ENCODE measurements around the gene ZBED1.
"Not testable (repeated sequence)": the region's sequence is repeated elsewhere in the genome, so short reads cannot be mapped to it uniquely, and the experiment has no call there.

The ZBED1 gene

DNA sequence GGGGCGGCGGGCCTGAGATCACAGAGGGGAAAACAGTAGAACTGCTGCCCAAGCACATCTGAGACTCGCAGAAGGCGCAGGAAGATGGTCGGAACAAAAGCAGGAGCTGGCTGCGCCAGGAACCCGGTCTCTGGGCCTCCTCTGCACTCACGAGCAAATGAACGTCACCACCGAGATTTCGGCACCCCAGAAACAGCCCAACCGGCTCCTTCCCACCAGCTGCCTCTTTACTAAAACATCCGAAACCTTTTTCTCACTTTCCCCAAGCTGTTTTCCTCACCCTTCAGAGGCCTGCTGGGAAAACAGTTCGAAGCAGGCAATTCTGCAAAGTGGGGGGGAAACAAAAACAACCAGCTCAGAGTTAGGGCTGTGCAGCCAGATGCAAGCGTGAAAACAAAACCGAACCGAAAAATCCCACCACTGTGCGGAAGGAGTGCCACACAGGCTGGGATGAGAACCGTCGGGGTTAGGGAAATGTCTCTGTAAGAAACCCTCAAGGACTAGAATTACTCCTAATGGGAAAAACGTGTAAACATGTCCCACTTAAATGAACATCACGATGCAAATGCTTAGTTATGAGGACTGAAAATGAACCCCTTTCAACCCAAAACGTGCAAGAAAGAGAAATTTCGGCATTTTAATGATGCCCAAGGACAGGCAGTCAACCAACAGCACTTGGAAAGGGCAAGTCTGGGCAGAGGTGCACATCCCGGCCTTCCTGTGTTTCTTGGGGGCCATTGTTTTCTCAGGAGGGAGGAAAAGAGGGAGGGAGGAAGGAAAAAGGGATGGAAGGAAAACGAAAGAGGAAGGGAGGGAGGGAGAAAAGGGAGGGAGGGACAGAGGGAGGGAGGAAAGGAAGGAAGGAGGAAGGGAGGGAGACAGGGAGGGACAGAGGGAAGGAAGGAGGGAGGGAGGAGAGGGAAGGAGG lies 15.8 kb downstream of the ZBED1 start:
- Histone ChIP-seq H3K4me1 (ENCODE audit: control insufficient read depth, insufficient read depth, low read length) (no peaks in the 10 kb centered on the region), H3K4me3 (ENCODE audit: low read length) (no peak overlapping the region), H3K27me3 (ENCODE audit: control insufficient read depth, insufficient read depth, low read length) (no peaks in the 10 kb centered on the region), H3K36me3 (ENCODE audit: control insufficient read depth, insufficient read depth, low read length) (peaks cover 20% of the 10 kb centered on the region), H3K27ac (ENCODE audit: low read length) (no peak overlapping the region), H3K9me3 (ENCODE audit: control insufficient read depth, insufficient read depth, low read length) (no peaks in the 10 kb centered on the region)
- DNase-seq (ENCODE audit: low read depth, low spot score) = no peak
- WGBS (ENCODE audit: insufficient coverage, insufficient read length) = no CpG with 5 or more reads among the region's 26 CpGs

DNA sequence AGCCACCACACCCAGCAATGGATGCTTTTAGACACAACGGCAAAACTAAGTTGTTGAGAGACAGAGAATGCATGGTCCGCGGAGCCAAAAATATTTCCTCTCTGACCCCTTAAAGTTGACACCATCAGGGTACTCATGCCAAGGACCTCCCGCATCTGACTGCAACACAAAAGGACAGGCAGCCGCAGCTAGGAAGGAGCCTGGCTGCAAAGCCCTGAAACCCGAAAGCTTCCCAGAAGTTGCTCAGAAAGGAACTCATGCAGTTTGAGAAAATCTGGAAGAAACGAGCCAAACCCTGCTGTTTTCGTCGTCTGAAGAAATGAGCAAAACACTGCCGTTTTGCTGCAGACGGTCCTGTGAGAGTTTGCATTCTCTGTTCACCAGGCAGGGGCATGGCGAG lies 16.5 kb downstream of the ZBED1 start:
- no peaks in the 10 kb centered on the region for H3K4me1 ChIP-seq (ENCODE audit: control insufficient read depth, insufficient read depth, low read length)
- H3K27me3 ChIP-seq (ENCODE audit: control insufficient read depth, insufficient read depth, low read length) = no peaks in the 10 kb centered on the region
- H3K9me3 ChIP-seq (ENCODE audit: control insufficient read depth, insufficient read depth, low read length) = no peaks in the 10 kb centered on the region
- no peak overlapping the region for H3K27ac ChIP-seq (ENCODE audit: low read length)
- no peak overlapping the region for H3K4me3 ChIP-seq (ENCODE audit: low read length)
- peaks cover 13% of the 10 kb centered on the region for H3K36me3 ChIP-seq (ENCODE audit: control insufficient read depth, insufficient read depth, low read length)
- no CpG with 5 or more reads among the region's 12 CpGs for WGBS (ENCODE audit: insufficient coverage, insufficient read length)
- no peak for DNase-seq (ENCODE audit: low read depth, low spot score)

GRCh38 chrX:2483398-2484060 lies 17.2 kb downstream of the ZBED1 start:
- H3K27me3 ChIP-seq (ENCODE audit: control insufficient read depth, insufficient read depth, low read length) = no peaks in the 10 kb centered on the region
- WGBS (ENCODE audit: insufficient coverage, insufficient read length) = no CpG with 5 or more reads among the region's 16 CpGs
- H3K9me3 ChIP-seq (ENCODE audit: control insufficient read depth, insufficient read depth, low read length) = no peaks in the 10 kb centered on the region
- no peaks in the 10 kb centered on the region for H3K4me1 ChIP-seq (ENCODE audit: control insufficient read depth, insufficient read depth, low read length)
- H3K4me3 ChIP-seq (ENCODE audit: low read length) = no peak overlapping the region
- H3K36me3 ChIP-seq (ENCODE audit: control insufficient read depth, insufficient read depth, low read length) = peaks cover 5% of the 10 kb centered on the region
- no peak for DNase-seq (ENCODE audit: low read depth, low spot score)
- H3K27ac ChIP-seq (ENCODE audit: low read length) = no peak overlapping the region

- DNase-seq (ENCODE audit: low read depth, low spot score); H3K9me3 ChIP-seq (ENCODE audit: control insufficient read depth, insufficient read depth, low read length); H3K27ac ChIP-seq (ENCODE audit: low read length); H3K27me3 ChIP-seq (ENCODE audit: control insufficient read depth, insufficient read depth, low read length); H3K4me1 ChIP-seq (ENCODE audit: control insufficient read depth, insufficient read depth, low read length); H3K4me3 ChIP-seq (ENCODE audit: low read length); H3K36me3 ChIP-seq (ENCODE audit: control insufficient read depth, insufficient read depth, low read length): not testable (repeated sequence)
- WGBS (ENCODE audit: insufficient coverage, insufficient read length) = no CpG with 5 or more reads among the region's 12 CpGs
These were observed 19.2 kb downstream of the ZBED1 start for GRCh38 chrX:2481597-2481996.

DNA sequence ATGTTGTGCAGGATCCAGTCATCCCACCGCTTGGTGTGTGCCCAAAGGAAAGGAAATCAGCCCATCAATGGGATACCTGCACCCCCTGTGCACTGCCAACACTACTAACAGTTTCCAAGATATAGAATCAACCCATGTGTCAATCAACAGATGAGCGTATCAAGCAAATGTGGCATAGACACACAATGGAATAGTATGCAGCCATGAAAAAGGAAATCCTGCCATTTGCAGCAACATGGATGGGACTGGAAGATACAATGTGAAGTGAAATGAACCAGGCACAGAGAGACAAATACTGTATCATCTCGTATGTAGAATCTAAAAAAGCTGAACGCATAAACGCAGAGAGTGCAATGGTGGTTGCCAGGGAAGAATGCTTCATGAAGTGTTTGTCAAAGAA lies 20.8 kb downstream of the ZBED1 start:
- not testable (repeated sequence) for H3K36me3 ChIP-seq (ENCODE audit: control insufficient read depth, insufficient read depth, low read length); H3K9me3 ChIP-seq (ENCODE audit: control insufficient read depth, insufficient read depth, low read length); H3K27me3 ChIP-seq (ENCODE audit: control insufficient read depth, insufficient read depth, low read length); DNase-seq (ENCODE audit: low read depth, low spot score); H3K4me3 ChIP-seq (ENCODE audit: low read length); H3K27ac ChIP-seq (ENCODE audit: low read length); H3K4me1 ChIP-seq (ENCODE audit: control insufficient read depth, insufficient read depth, low read length)
- no CpG with 5 or more reads among the region's 5 CpGs for WGBS (ENCODE audit: insufficient coverage, insufficient read length)

DNA sequence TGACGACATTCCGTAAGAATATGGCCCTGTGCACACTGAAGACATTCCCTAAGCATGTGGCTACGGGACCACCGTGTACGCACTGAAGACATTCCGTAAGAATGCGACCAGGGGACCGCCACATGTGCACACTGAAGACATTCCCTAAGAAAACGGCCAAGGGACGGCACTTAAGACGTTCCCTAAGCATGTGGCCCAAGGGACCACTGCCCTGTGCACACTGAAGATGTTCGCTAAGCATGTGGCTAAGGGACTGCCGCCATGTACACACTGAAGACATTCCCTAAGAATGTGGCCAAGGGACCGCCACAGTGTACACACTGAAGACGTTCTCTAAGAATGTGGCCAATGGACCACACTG lies 21.4 kb downstream of the ZBED1 start:
- WGBS (ENCODE audit: insufficient coverage, insufficient read length) = no CpG with 5 or more reads among the region's 15 CpGs
- no peak overlapping the region for H3K27ac ChIP-seq (ENCODE audit: low read length)
- DNase-seq (ENCODE audit: low read depth, low spot score) = no peak

DNA sequence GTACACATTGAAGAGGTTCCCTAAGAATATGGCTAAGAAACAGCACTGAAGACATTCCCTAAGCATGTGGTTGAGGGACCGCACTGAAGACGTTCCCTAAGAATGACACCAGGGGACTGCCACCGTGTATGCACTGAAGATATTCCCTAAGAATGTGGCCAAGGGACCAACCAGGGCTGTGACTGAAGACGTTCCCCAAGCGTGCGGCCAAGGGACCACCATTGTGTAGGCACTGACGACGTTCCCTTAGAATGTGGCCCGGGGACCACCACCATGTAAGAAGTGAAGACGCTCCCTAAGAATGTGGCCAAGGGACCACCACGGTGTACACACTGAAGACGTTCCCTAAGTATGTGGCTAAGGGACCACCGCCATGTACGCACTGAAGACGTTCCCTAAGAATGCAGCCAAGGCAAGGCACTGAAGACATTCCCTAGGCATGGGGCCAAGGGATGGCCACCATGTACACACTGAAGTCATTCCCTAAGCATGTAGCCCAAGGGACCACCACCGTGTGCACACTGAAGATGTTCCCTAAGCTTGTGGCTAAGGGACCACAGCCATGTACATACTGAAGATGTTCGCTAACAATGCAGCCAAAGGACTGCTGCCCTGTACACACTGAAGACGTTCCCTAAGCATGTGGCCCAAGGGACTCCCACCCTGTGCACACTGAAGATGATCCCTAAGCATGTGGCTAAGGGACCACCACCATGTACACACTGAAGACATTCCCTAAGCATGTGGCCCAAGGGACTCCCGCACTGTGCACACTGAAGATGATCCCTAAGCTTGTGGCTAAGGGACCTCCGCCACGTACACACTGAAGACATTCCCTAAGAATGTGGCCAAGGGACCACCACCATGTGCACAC lies 22.0 kb downstream of the ZBED1 start:
- no peak overlapping the region for H3K27ac ChIP-seq (ENCODE audit: low read length)
- no peaks in the 10 kb centered on the region for H3K4me1 ChIP-seq (ENCODE audit: control insufficient read depth, insufficient read depth, low read length)

More for the DNA sequence above, 21.4 kb downstream of the ZBED1 start:
- no peaks in the 10 kb centered on the region for H3K4me1 ChIP-seq (ENCODE audit: control insufficient read depth, insufficient read depth, low read length)
- no peaks in the 10 kb centered on the region for H3K36me3 ChIP-seq (ENCODE audit: control insufficient read depth, insufficient read depth, low read length)
- no peak overlapping the region for H3K4me3 ChIP-seq (ENCODE audit: low read length)
- H3K27me3 ChIP-seq (ENCODE audit: control insufficient read depth, insufficient read depth, low read length) = no peaks in the 10 kb centered on the region
- no peaks in the 10 kb centered on the region for H3K9me3 ChIP-seq (ENCODE audit: control insufficient read depth, insufficient read depth, low read length)

DNA sequence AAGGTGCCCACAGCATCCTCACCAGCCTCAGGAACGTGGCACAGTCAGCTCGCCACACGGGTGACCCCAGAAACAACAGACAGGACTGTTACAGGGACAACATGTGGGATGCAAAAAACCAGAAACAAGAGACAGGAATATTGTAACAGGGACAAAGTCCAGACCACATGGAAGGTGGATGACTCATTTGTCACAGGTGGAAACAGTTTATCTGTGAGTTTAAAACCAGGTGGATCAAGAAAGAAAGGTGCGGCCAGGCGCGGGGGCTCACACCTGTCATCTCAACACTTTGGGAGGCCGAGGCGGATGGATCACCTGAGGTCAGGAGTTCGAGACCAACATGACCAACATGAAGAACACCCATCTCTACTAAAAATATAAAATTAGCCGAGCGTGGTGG lies 23.5 kb downstream of the ZBED1 start:
- H3K36me3 ChIP-seq (ENCODE audit: control insufficient read depth, insufficient read depth, low read length); DNase-seq (ENCODE audit: low read depth, low spot score); H3K27ac ChIP-seq (ENCODE audit: low read length); H3K27me3 ChIP-seq (ENCODE audit: control insufficient read depth, insufficient read depth, low read length); H3K9me3 ChIP-seq (ENCODE audit: control insufficient read depth, insufficient read depth, low read length); H3K4me3 ChIP-seq (ENCODE audit: low read length); H3K4me1 ChIP-seq (ENCODE audit: control insufficient read depth, insufficient read depth, low read length): not testable (repeated sequence)
- no CpG with 5 or more reads among the region's 11 CpGs for WGBS (ENCODE audit: insufficient coverage, insufficient read length)

More for the DNA sequence above, 22.0 kb downstream of the ZBED1 start:
- H3K36me3 ChIP-seq (ENCODE audit: control insufficient read depth, insufficient read depth, low read length) = no peaks in the 10 kb centered on the region
- H3K4me3 ChIP-seq (ENCODE audit: low read length) = no peak overlapping the region
- WGBS (ENCODE audit: insufficient coverage, insufficient read length) = no CpG with 5 or more reads among the region's 21 CpGs
- no peaks in the 10 kb centered on the region for H3K27me3 ChIP-seq (ENCODE audit: control insufficient read depth, insufficient read depth, low read length)
- H3K9me3 ChIP-seq (ENCODE audit: control insufficient read depth, insufficient read depth, low read length) = no peaks in the 10 kb centered on the region
- DNase-seq (ENCODE audit: low read depth, low spot score) = no peak

GRCh38 chrX:2474963-2475726 lies 25.6 kb downstream of the ZBED1 start:
- no peaks in the 10 kb centered on the region for H3K9me3 ChIP-seq (ENCODE audit: control insufficient read depth, insufficient read depth, low read length)

More at GRCh38 chrX:2474963-2475726, 25.6 kb downstream of the ZBED1 start:
- no peak overlapping the region for H3K27ac ChIP-seq (ENCODE audit: low read length)
- no peak for DNase-seq (ENCODE audit: low read depth, low spot score)
- no peaks in the 10 kb centered on the region for H3K27me3 ChIP-seq (ENCODE audit: control insufficient read depth, insufficient read depth, low read length)
- no peaks in the 10 kb centered on the region for H3K36me3 ChIP-seq (ENCODE audit: control insufficient read depth, insufficient read depth, low read length)
- WGBS (ENCODE audit: insufficient coverage, insufficient read length) = no CpG with 5 or more reads among the region's 18 CpGs
- no peak overlapping the region for H3K4me3 ChIP-seq (ENCODE audit: low read length)
- H3K4me1 ChIP-seq (ENCODE audit: control insufficient read depth, insufficient read depth, low read length) = no peaks in the 10 kb centered on the region
